Activated naive CD4-positive, alpha-beta T cell treated with anti-CD3 and anti-CD28 coated beads, Interleukin-2, amount 50 U/mL, for 72 hours (primary cell): ENCODE results near the gene SP110. TPM values are rescaled to one million over a fixed set of nuclear protein-coding genes. Genes with fewer than 3 reads are reported as not detected.
A peak's percentile ranks its signal among the peaks of the same experiment; 100 is the strongest.
"Not testable (repeated sequence)": the region's sequence is repeated elsewhere in the genome, so short reads cannot be mapped to it uniquely, and the experiment has no call there.

ENCODE experiments used
- ATAC-seq, 2 donors: fragments of 150-1000 bp; cut with Tn5 transposase; 2 replicates each; pipeline ENCODE4 v1.10.0; 2021; ENCODE audit warnings: mild to moderate bottlenecking in 2 of 2, moderate library complexity in 2 of 2
- DNase-seq, 2 donors: peaks; one replicate each; pipeline ENCODE4 v3.0.0; 2021 to 2022; ENCODE audit warnings: low spot score in 2 of 2
- H3K27ac Mint-ChIP-seq, 2 donors: one replicate each; pipeline ENCODE4 v1.8.0; 2022; ENCODE audit warnings: mild to moderate bottlenecking in 2 of 2, mixed read lengths in 2 of 2
- H3K36me3 Mint-ChIP-seq, 2 donors: one replicate each; pipeline ENCODE4 v1.8.0; 2022; ENCODE audit warnings: mixed read lengths in 2 of 2
- H3K9me3 Mint-ChIP-seq, 2 donors: one replicate each; pipeline ENCODE4 v1.8.0; 2022; ENCODE audit warnings: mixed read lengths in 2 of 2
- total RNA-seq, 2 donors: library from RNA; stranded (reverse); gene quantifications; one replicate each; pipeline ENCODE4 v1.2.3, GENCODE V29; 2022

The SP110 gene
- 100 to 1,000 TPM in 1 of 2 donors, 10 to 100 TPM in 1; 61.0 to 148 TPM for total RNA-seq

DNA sequence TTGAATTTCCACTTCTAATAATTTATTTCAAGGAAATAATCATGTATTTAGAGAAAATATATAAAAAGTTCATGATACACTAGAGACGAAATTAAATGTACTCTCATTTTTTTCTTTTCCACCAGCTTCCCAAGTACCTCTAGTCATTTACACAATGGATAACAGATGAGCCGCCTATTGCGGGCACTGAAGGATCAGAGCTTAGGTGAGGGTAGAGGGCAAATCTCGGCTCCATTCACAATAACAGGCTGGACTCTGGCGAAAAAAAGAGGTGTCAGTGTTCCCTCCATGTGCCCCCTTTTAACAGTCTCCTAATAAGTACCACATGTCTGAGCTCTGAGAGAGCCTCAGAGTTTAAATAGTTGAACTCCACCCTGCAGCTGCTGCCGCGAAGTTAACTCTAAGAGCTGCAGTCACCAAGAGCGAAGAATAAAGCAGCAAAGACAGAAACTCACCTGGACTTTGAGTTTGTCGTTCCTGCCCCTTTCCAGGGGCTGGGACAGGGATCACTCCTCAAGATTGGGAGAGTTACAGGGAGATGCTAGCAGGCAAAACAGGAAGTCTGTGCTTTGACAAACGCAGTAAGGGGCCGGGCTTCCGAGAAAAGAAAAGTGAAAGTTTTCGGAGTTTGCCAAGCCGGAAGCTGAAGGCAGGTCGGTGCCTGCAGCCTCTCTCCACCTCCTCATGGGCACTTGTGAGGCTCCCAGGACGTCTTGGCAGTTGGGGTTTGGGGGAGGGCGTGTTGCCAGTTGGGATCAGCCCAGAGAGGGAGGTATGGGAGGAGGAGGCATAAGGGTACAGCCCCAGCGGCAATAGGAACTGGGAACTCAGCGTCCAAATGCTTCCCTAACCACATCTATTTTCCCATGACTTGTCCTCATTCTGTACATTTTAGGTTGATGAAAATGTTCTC lies at the start of gene SP110:
SP110 (minus strand) TSS at position 566 of the 913 bp plus-strand sequence. CDS start 3,057 bp downstream, outside the sequence.
- Mint-ChIP-seq H3K9me3 (peaks cover 0 to 4% of the 10 kb centered on the region in 2 donors), H3K36me3 (peaks cover 28 to 49% of the 10 kb centered on the region in 2 donors), H3K27ac (peak within 1 kb of the TSS; percentile 94 to 96)
- peak; percentile 78 to 80 for DNase-seq
- peak; percentile 91 to 95 for ATAC-seq

DNA sequence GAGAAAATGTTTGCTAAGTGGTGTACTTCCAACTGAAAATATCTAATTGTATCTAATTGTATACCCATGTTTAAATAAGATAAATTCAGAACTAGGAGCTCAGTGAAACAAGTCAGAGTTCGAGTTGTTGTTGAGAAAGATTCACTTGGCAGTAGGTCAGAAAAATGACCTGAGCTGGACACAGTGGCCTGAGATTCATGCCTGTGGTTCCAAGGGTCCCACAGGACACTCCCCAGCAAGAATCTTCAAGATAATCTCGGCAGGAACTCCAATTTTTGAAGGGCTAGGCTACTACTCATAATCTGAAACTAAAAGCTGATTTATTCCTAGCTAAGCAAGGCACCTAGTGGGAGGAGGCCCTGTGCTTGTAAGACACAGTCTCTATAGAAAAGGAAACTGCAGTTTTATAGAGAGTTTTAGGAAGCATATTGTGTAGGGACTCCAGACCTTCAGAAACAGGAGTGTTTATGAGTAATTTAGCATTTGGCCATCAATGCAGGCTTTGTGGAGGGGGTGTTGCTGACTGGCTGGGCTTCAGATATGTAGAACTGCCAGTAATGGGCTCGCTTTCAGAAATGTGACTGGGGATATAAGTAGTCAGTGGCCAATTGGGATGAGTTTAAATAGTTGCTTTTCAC lies 48.9 kb upstream of the SP110 start:
- peaks cover 11 to 19% of the 10 kb centered on the region in 2 donors for H3K9me3 Mint-ChIP-seq
- no peak for DNase-seq

DNA sequence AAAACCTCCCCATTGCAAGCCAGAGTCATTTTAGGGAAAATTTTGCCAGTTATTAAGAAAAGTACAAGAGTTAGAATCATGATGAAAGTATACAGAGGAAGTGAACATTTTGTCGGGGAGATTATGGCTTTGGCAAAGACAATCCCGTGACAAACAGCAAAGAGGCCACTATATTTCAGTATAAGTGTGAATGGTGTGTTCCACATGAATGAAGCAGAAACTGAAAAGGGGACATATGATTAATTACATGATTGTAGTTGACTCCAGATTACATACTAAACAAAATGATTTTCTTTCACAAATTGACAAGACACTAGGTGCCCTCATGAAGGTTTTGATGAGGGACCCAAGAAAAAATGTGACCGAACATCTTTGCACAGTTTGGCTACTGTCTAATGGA lies 47.8 kb upstream of the SP110 start:
- Mint-ChIP-seq H3K27ac (peak overlapping the region in 1 of 2 donors; percentile 80), H3K36me3 (peaks cover 45 to 66% of the 10 kb centered on the region in 2 donors), H3K9me3 (peaks cover 9 to 17% of the 10 kb centered on the region in 2 donors)
- DNase-seq, result no peak
- peak; percentile 28 to 80 for ATAC-seq

More for the DNA sequence above, 48.9 kb upstream of the SP110 start:
- Mint-ChIP-seq H3K36me3 (peaks cover 50 to 65% of the 10 kb centered on the region in 2 donors), H3K27ac (peak overlapping the region; percentile 65 to 84)
- ATAC-seq, result peak; percentile 69 to 75

DNA sequence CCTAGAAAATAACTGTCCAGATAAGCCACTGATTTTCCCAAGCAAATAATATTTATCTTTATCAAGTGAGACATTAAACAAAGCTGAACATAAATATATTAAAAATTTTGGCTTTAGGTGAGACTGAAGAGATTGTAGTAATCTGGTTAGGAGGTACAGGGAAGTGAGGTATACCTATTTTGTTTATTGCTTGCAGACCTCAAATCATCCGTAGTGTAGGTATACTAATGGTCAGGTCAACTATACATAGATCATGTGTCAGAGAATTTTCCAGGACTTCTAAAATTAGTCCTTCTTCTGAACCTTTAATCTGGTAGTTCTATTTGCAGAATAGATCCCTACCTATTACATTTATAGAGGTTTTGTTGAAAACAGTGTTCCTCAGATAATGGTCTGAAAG lies 47.3 kb upstream of the SP110 start:
- ATAC-seq, result no peak
- peaks cover 9 to 14% of the 10 kb centered on the region in 2 donors for H3K9me3 Mint-ChIP-seq
- DNase-seq, result no peak
- H3K36me3 Mint-ChIP-seq, result peaks cover 47 to 64% of the 10 kb centered on the region in 2 donors
- peak overlapping the region in 1 of 2 donors; percentile 38 for H3K27ac Mint-ChIP-seq

- DNase-seq (no peak), ATAC-seq (no peak)
- H3K9me3 Mint-ChIP-seq, result peaks cover 6 to 11% of the 10 kb centered on the region in 2 donors
- H3K36me3 Mint-ChIP-seq, result peaks cover 46 to 64% of the 10 kb centered on the region in 2 donors
- no peak overlapping the region for H3K27ac Mint-ChIP-seq
These were observed 46.9 kb upstream of the SP110 start for GRCh38 chr2:230266638-230267037.

- peak overlapping the region in 1 of 2 donors; percentile 58 for H3K27ac Mint-ChIP-seq
- ATAC-seq, H3K9me3 Mint-ChIP-seq, DNase-seq: not testable (repeated sequence)
- H3K36me3 Mint-ChIP-seq, result peaks cover 38 to 65% of the 10 kb centered on the region in 2 donors
These were observed 45.2 kb upstream of the SP110 start for GRCh38 chr2:230264945-230265344.

DNA sequence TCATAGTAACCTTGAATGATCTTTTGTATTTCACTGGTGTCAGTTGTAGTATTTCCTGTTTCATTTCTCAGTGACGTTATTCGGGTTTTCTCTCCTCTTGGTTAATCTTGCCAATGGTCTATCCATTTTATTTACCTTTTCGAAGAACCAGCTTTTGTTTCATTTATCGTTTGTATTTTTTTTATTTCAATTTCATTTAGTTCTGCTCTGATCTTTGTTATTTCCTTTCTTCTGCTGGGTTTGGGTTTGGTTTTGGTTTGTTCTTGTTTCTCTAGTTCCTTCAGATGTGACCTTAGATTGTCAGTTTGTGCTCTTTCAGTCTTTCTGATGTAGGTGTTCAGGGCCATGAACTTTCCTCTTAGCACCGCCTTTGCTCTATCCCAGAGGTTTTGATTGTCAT lies 42.5 kb upstream of the SP110 start:
- peaks cover 30 to 59% of the 10 kb centered on the region in 2 donors for H3K36me3 Mint-ChIP-seq
- H3K9me3 Mint-ChIP-seq, result no peaks in the 10 kb centered on the region
- DNase-seq (no peak), ATAC-seq (peak; percentile 41 to 76)
- peak overlapping the region; percentile 47 to 76 for H3K27ac Mint-ChIP-seq

GRCh38 chr2:230258483-230258882 lies 38.7 kb upstream of the SP110 start:
- no peaks in the 10 kb centered on the region for H3K9me3 Mint-ChIP-seq
- no peak for DNase-seq
- ATAC-seq, result no peak
- H3K36me3 Mint-ChIP-seq, result peaks cover 22 to 45% of the 10 kb centered on the region in 2 donors
- no peak overlapping the region for H3K27ac Mint-ChIP-seq

GRCh38 chr2:230256733-230257332 lies 37.0 kb upstream of the SP110 start:
- ATAC-seq, result peak; percentile 56 to 64
- peaks cover 14 to 34% of the 10 kb centered on the region in 2 donors for H3K36me3 Mint-ChIP-seq
- no peaks in the 10 kb centered on the region for H3K9me3 Mint-ChIP-seq
- no peak for DNase-seq
- peak overlapping the region; percentile 83 to 97 for H3K27ac Mint-ChIP-seq

DNA sequence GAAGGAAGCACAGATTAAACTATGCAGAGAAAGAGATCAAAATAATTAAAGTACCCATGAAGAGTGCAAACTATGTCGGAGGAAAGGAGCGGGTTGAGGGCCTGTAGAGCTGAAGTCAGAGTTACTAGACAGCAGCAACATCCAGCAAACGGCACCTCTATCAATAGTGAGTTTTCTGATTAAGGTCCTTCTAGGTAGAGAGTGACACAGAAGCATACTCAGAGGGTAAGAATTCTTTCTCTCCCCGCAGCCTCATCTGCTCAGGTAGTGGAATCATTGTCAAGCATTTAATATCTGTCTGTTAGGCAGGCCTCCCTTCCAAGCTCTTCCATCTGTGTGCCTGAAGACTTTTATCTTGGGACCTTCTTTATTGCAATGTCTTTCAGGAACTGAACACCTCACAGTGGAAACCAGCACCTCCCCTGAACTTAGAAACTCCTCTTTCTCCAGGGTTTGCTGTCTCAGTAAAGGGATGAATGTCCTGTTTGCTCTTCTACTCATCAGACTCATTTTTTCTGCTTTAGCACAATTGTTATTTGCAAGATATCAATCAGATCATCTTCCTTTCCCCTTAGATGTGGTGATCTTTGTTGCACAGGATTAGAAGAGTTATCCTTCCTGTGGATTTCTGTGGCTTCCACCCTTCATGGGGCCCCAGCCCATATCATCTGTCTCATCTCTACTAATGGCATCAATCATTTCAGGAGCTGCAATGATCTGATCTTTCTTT lies 34.5 kb upstream of the SP110 start:
- Mint-ChIP-seq H3K36me3 (peaks cover 7 to 11% of the 10 kb centered on the region in 2 donors), H3K27ac (no peak overlapping the region), H3K9me3 (no peaks in the 10 kb centered on the region)
- peak; percentile 77 to 88 for ATAC-seq
- DNase-seq, result peak in 1 of 2 donors; percentile 50

GRCh38 chr2:230250231-230250630 lies 30.4 kb upstream of the SP110 start:
- Mint-ChIP-seq H3K9me3 (no peaks in the 10 kb centered on the region), H3K36me3 (no peaks in the 10 kb centered on the region), H3K27ac (no peak overlapping the region)
- ATAC-seq (no peak), DNase-seq (no peak)

GRCh38 chr2:230246206-230246605 lies 26.4 kb upstream of the SP110 start:
- no peak for ATAC-seq
- peaks cover 0 to 7% of the 10 kb centered on the region in 2 donors for H3K9me3 Mint-ChIP-seq
- no peak overlapping the region for H3K27ac Mint-ChIP-seq
- DNase-seq, result no peak
- H3K36me3 Mint-ChIP-seq, result peaks cover 6 to 20% of the 10 kb centered on the region in 2 donors

DNA sequence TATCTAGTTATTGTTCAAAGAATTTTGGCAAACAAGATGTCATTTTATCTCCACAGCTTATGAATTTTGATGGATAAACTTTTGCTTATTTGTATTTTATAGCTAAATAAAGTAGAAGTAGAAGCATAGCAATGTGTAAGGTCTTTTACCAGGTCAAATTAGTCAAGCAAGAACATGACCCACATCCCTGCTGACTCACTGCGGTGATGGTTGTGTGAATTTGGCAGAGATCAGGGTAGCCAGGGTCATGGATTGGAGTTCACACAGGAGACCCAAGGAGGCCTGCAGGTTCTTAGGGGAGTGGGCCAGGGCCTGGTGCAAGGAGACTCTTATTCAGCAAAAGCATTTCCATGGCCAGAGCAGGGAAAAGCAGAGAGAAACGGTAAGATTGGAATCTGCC lies 24.4 kb upstream of the SP110 start:
- peaks cover 12 to 34% of the 10 kb centered on the region in 2 donors for H3K36me3 Mint-ChIP-seq
- no peak overlapping the region for H3K27ac Mint-ChIP-seq
- peaks cover 0 to 7% of the 10 kb centered on the region in 2 donors for H3K9me3 Mint-ChIP-seq
- DNase-seq (no peak), ATAC-seq (no peak)

DNA sequence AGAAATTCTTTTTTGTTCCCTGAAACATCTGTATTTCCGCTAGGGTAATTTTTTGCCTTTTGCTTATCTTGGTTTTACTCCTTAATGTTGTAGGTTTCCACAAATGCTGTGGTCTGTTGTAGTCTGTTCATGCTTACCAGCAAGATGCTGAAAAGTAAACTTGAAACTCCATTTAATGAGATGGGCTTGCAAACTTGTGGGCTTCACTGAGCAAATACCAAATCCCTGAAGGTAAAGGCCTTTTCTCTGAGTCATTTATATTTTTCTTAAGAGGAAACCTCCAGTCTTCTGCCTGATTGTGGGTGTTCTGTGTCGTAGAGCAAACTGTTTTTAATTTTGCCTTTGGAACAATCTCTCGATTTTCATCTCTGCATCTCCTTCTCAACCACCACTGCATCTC lies 15.1 kb upstream of the SP110 start:
- H3K9me3 Mint-ChIP-seq, result peaks cover 4 to 5% of the 10 kb centered on the region in 2 donors
- H3K27ac Mint-ChIP-seq, result peak overlapping the region; percentile 84 to 91
- DNase-seq (no peak), ATAC-seq (peak; percentile 72 to 94)
- peaks cover 31 to 64% of the 10 kb centered on the region in 2 donors for H3K36me3 Mint-ChIP-seq

- H3K27ac Mint-ChIP-seq, result peak overlapping the region; percentile 84 to 91
- H3K9me3 Mint-ChIP-seq, result peaks cover 4 to 5% of the 10 kb centered on the region in 2 donors
- H3K36me3 Mint-ChIP-seq, result peaks cover 33 to 70% of the 10 kb centered on the region in 2 donors
- ATAC-seq, result peak; percentile 43 to 61
- DNase-seq, result no peak
These were observed 14.4 kb upstream of the SP110 start for GRCh38 chr2:230234122-230234722.

GRCh38 chr2:230231251-230231650 lies 11.5 kb upstream of the SP110 start:
- Mint-ChIP-seq H3K9me3 (peaks cover 4 to 5% of the 10 kb centered on the region in 2 donors), H3K36me3 (peaks cover 20 to 55% of the 10 kb centered on the region in 2 donors)

More at GRCh38 chr2:230231251-230231650, 11.5 kb upstream of the SP110 start:
- no peak for ATAC-seq
- peak overlapping the region in 1 of 2 donors; percentile 52 for H3K27ac Mint-ChIP-seq
- DNase-seq, result no peak
